WTC11 (cell line): ENCODE measurements around the gene CD40LG. TPM values are rescaled to one million over a fixed set of nuclear protein-coding genes. Genes with fewer than 3 reads are reported as not detected.

Source experiments
- ATAC-seq: fragments of 200-7000 bp; cut with Tn5 transposase; 2 replicates; pipeline ENCODE4 v1.10.0; 2021; ENCODE audit warnings: mild to moderate bottlenecking, moderate library complexity
- CTCF ChIA-PET: fragments of 300-600 bp; sonication (Branson Sonifier 250); formaldehyde crosslinking; loops from one replicate; lab custom pipeline; 2021; ENCODE audit warnings: antibody characterized with exemption; lab: Charles Lee
- POLR2A ChIA-PET: fragments of 350-600 bp; sonication (Branson Sonifier 250); formaldehyde crosslinking; loops from one replicate; lab custom pipeline; 2021; ENCODE audit warnings: antibody characterized with exemption; lab: Charles Lee
- DNase-seq: peaks from one replicate; pipeline ENCODE4 v3.0.0; 2021; ENCODE audit warnings: low spot score
- H3K27ac Mint-ChIP-seq: 2 replicates; pipeline ENCODE4 v1.8.0; 2021; ENCODE audit warnings: mixed read lengths
- H3K27me3 Mint-ChIP-seq: 2 replicates; pipeline ENCODE4 v1.8.0; 2021; ENCODE audit warnings: low read depth, mild to moderate bottlenecking, moderate library complexity, mixed read lengths
- H3K36me3 Mint-ChIP-seq: 2 replicates; pipeline ENCODE4 v1.8.0; 2021; ENCODE audit warnings: mixed read lengths
- H3K4me1 Mint-ChIP-seq: 2 replicates; pipeline ENCODE4 v1.8.0; 2022; ENCODE audit warnings: mixed read lengths
- H3K4me3 Mint-ChIP-seq: 2 replicates; pipeline ENCODE4 v1.8.0; 2021; ENCODE audit warnings: mild to moderate bottlenecking, moderate library complexity, mixed read lengths
- H3K9me3 Mint-ChIP-seq: 2 replicates; pipeline ENCODE4 v1.8.0; 2021; ENCODE audit warnings: mixed read lengths
- ATF2 ChIP-seq: sonication (generic); formaldehyde crosslinking; IDR thresholded peaks from 2 replicates; pipeline ENCODE4 v1.8.1; 2022; ENCODE audit warnings: low read depth, missing genetic modification reagents, borderline replicate concordance
- CBFB ChIP-seq: sonication (generic); formaldehyde crosslinking; IDR thresholded peaks from 2 replicates; pipeline ENCODE4 v1.8.1; 2022; ENCODE audit warnings: mild to moderate bottlenecking, low read depth, missing genetic modification reagents
- CREB1 ChIP-seq: sonication (generic); formaldehyde crosslinking; IDR thresholded peaks from 2 replicates; pipeline ENCODE4 v1.8.0; 2023; ENCODE audit warnings: mild to moderate bottlenecking, missing genetic modification reagents
- CREM ChIP-seq: sonication (generic); formaldehyde crosslinking; IDR thresholded peaks from 2 replicates; pipeline ENCODE4 v1.8.1; 2022; ENCODE audit warnings: mild to moderate bottlenecking, missing genetic modification reagents, moderate library complexity
- ETV6 ChIP-seq: sonication (generic); formaldehyde crosslinking; IDR thresholded peaks from 2 replicates; pipeline ENCODE4 v1.8.1; 2022; ENCODE audit warnings: mild to moderate bottlenecking, missing genetic modification reagents
- FOXK1 ChIP-seq: sonication (generic); formaldehyde crosslinking; IDR thresholded peaks from 2 replicates; pipeline ENCODE4 v1.8.0; 2022; ENCODE audit warnings: mild to moderate bottlenecking, moderate library complexity, missing genetic modification reagents
- FOXP1 ChIP-seq: sonication (generic); formaldehyde crosslinking; IDR thresholded peaks from 2 replicates; pipeline ENCODE4 v1.8.0; 2022; ENCODE audit warnings: missing genetic modification reagents, mild to moderate bottlenecking, moderate library complexity, borderline replicate concordance
- FOXP4 ChIP-seq: sonication (generic); formaldehyde crosslinking; IDR thresholded peaks from 2 replicates; pipeline ENCODE4 v1.8.0; 2022; ENCODE audit warnings: mild to moderate bottlenecking, missing genetic modification reagents
- GRHL2 ChIP-seq: fragments of 250-450 bp; sonication (Bioruptor Pico); IDR thresholded peaks from 2 replicates; pipeline ENCODE4 v1.8.0; 2022; ENCODE audit warnings: mild to moderate bottlenecking, moderate library complexity; ENCODE audit not compliant: insufficient replicate concordance, severe bottlenecking
- JAZF1 ChIP-seq: fragments of 250-450 bp; sonication (Bioruptor Pico); IDR thresholded peaks from 2 replicates; pipeline ENCODE4 v1.9.0; 2021; ENCODE audit warnings: moderate library complexity, mild to moderate bottlenecking, inconsistent platforms
- KAT7 ChIP-seq: sonication (generic); formaldehyde crosslinking; IDR thresholded peaks from 2 replicates; pipeline ENCODE4 v1.8.1; 2023; ENCODE audit warnings: missing genetic modification reagents, mild to moderate bottlenecking, borderline replicate concordance
- MYBL2 ChIP-seq: sonication (generic); formaldehyde crosslinking; IDR thresholded peaks from 2 replicates; pipeline ENCODE4 v1.8.1; 2023; ENCODE audit warnings: mild to moderate bottlenecking, moderate library complexity, missing genetic modification reagents
- NFATC4 ChIP-seq: fragments of 250-450 bp; sonication (Bioruptor Pico); IDR thresholded peaks from 2 replicates; pipeline ENCODE4 v1.9.0; 2021; ENCODE audit warnings: mild to moderate bottlenecking
- NFYB ChIP-seq: sonication (generic); formaldehyde crosslinking; conservative IDR thresholded peaks from 2 replicates; pipeline ENCODE4 v1.8.0; 2022; ENCODE audit warnings: low read depth, missing genetic modification reagents
- OVOL2 ChIP-seq: fragments of 250-450 bp; sonication (Bioruptor Pico); IDR thresholded peaks from 2 replicates; pipeline ENCODE4 v1.9.0; 2021; ENCODE audit warnings: mild to moderate bottlenecking, borderline replicate concordance
- PRRX2 ChIP-seq: fragments of 250-450 bp; sonication (Bioruptor Pico); IDR thresholded peaks from 2 replicates; pipeline ENCODE4 v1.8.0; 2021; ENCODE audit warnings: mild to moderate bottlenecking
- RELA ChIP-seq: sonication (generic); formaldehyde crosslinking; IDR thresholded peaks from 2 replicates; pipeline ENCODE4 v1.8.1; 2022; ENCODE audit warnings: missing genetic modification reagents, mild to moderate bottlenecking, borderline replicate concordance
- SOX15 ChIP-seq: fragments of 250-450 bp; sonication (Bioruptor Pico); IDR thresholded peaks from 2 replicates; pipeline ENCODE4 v1.9.0; 2021; ENCODE audit warnings: mild to moderate bottlenecking
- SP1 ChIP-seq: sonication (generic); formaldehyde crosslinking; conservative IDR thresholded peaks from 2 replicates; pipeline ENCODE4 v1.8.1; 2022; ENCODE audit warnings: missing genetic modification reagents
- ZNF121 ChIP-seq: sonication (generic); formaldehyde crosslinking; IDR thresholded peaks from 2 replicates; pipeline ENCODE4 v1.8.0; 2023; ENCODE audit warnings: missing genetic modification reagents
- ZNF138 ChIP-seq: sonication (generic); formaldehyde crosslinking; conservative IDR thresholded peaks from 2 replicates; pipeline ENCODE4 v1.8.1; 2022; ENCODE audit warnings: mild to moderate bottlenecking, moderate library complexity, missing genetic modification reagents
- ZNF416 ChIP-seq: fragments of 250-450 bp; sonication (Bioruptor Pico); IDR thresholded peaks from 2 replicates; pipeline ENCODE4 v1.9.0; 2021; ENCODE audit warnings: mild to moderate bottlenecking, inconsistent platforms
- ZNF423 ChIP-seq: fragments of 250-450 bp; sonication (Bioruptor Pico); IDR thresholded peaks from 2 replicates; pipeline ENCODE4 v2.1.2; 2022; ENCODE audit warnings: mild to moderate bottlenecking, moderate library complexity
- total RNA-seq: library from RNA; stranded (reverse); gene quantifications from 3 replicates; pipeline ENCODE4 v1.2.3, GENCODE V29; 2021
- TF ChIP-seq, protein P1 (sequence below): sonication (generic); formaldehyde crosslinking; IDR thresholded peaks from 2 replicates; pipeline ENCODE4 v1.8.1; 2023; ENCODE audit warnings: mild to moderate bottlenecking, missing genetic modification reagents
- TF ChIP-seq, protein P2 (sequence below): sonication (generic); formaldehyde crosslinking; IDR thresholded peaks from 2 replicates; pipeline ENCODE4 v1.8.0; 2022; ENCODE audit warnings: mild to moderate bottlenecking, missing genetic modification reagents
- TF ChIP-seq, protein P3 (sequence below): fragments of 250-450 bp; sonication (Bioruptor Pico); conservative IDR thresholded peaks from 2 replicates; pipeline ENCODE4 v1.9.0; 2021; ENCODE audit warnings: mild to moderate bottlenecking

Gene CD40LG
- total RNA-seq, 1 experiment from 2014 or later: not detected

GRCh38 chrX:136620780-136621179 lies 27.2 kb upstream of the CD40LG start (continued):
- no peak for TF ChIP-seq PRRX2
- no peak for TF ChIP-seq MYBL2 (CRISPR knock-in tag)

DNA sequence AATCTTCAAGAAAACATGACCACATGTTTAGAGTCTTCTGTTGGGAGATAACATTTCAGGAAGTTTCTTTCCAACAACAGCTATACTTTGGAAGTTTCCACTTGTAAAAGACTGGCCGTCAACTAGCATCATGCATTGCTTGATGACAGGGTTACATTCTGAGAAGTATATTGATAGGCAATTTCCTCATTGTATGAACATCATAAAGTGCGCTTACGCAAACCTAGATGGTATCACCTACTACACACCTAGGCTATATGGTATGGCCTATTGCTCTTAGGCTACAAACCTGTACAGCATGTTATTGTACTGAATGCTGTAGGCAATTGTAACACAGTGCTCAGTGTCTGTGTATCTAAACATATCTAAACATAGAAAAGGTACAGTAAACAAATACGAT lies 25.4 kb upstream of the CD40LG start:
- CTCF ChIA-PET: no interaction called here
- Mint-ChIP-seq H3K4me1 (no peaks in the 10 kb centered on the region), H3K4me3 (no peak overlapping the region), H3K27me3 (no peaks in the 10 kb centered on the region), H3K9me3 (no peaks in the 10 kb centered on the region), H3K27ac (no peak overlapping the region), H3K36me3 (no peaks in the 10 kb centered on the region)
- POLR2A ChIA-PET: no interaction called here
- DNase-seq (no peak), ATAC-seq (no peak)
- no peak for TF ChIP-seq FOXP1 (CRISPR knock-in tag)
- no peak for TF ChIP-seq ZNF138 (CRISPR knock-in tag)
- TF ChIP-seq CREM: no peak
- TF ChIP-seq ZNF423 (CRISPR knock-in tag): no peak
- no peak for TF ChIP-seq SP1 (CRISPR knock-in tag)
- no peak for TF ChIP-seq OVOL2 (CRISPR knock-in tag)
- TF ChIP-seq ZNF416 (CRISPR knock-in tag): no peak
- no peak for TF ChIP-seq JAZF1 (CRISPR knock-in tag)
- TF ChIP-seq NFATC4 (CRISPR knock-in tag): no peak
- no peak for TF ChIP-seq SOX15
- no peak for TF ChIP-seq GRHL2 (CRISPR knock-in tag)

- Mint-ChIP-seq H3K27ac (no peak overlapping the region), H3K27me3 (no peaks in the 10 kb centered on the region), H3K9me3 (no peaks in the 10 kb centered on the region), H3K4me3 (no peak overlapping the region), H3K36me3 (no peaks in the 10 kb centered on the region), H3K4me1 (no peaks in the 10 kb centered on the region)
- ChIA-PET CTCF (no interaction called here), POLR2A (no interaction called here)
- DNase-seq (no peak), ATAC-seq (no peak)
- TF ChIP-seq ETV6 (CRISPR knock-in tag): no peak
- no peak for TF ChIP-seq RELA (CRISPR knock-in tag)
- no peak for TF ChIP-seq SOX15
- no peak for TF ChIP-seq ZNF423 (CRISPR knock-in tag)
- TF ChIP-seq ATF2 (CRISPR knock-in tag): no peak
- TF ChIP-seq FOXP4: no peak
- no peak for TF ChIP-seq ZNF121 (CRISPR knock-in tag)
- TF ChIP-seq PRRX2: no peak
- TF ChIP-seq KAT7: no peak
Observed at GRCh38 chrX:136623396-136623795, 24.6 kb upstream of the CD40LG start.

- ATAC-seq (no peak), DNase-seq (no peak)
- Mint-ChIP-seq H3K4me3 (no peak overlapping the region), H3K27me3 (no peaks in the 10 kb centered on the region), H3K27ac (no peak overlapping the region), H3K9me3 (no peaks in the 10 kb centered on the region), H3K4me1 (no peaks in the 10 kb centered on the region), H3K36me3 (no peaks in the 10 kb centered on the region)
- ChIA-PET POLR2A (no interaction called here), CTCF (no interaction called here)
- no peak for TF ChIP-seq GRHL2 (CRISPR knock-in tag)
- TF ChIP-seq CBFB (CRISPR knock-in tag): no peak
- TF ChIP-seq, protein P1, sequence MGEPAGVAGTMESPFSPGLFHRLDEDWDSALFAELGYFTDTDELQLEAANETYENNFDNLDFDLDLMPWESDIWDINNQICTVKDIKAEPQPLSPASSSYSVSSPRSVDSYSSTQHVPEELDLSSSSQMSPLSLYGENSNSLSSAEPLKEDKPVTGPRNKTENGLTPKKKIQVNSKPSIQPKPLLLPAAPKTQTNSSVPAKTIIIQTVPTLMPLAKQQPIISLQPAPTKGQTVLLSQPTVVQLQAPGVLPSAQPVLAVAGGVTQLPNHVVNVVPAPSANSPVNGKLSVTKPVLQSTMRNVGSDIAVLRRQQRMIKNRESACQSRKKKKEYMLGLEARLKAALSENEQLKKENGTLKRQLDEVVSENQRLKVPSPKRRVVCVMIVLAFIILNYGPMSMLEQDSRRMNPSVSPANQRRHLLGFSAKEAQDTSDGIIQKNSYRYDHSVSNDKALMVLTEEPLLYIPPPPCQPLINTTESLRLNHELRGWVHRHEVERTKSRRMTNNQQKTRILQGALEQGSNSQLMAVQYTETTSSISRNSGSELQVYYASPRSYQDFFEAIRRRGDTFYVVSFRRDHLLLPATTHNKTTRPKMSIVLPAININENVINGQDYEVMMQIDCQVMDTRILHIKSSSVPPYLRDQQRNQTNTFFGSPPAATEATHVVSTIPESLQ (CRISPR knock-in tag): no peak
- no peak for TF ChIP-seq NFYB (CRISPR knock-in tag)
- no peak for TF ChIP-seq CREM
- no peak for TF ChIP-seq MYBL2 (CRISPR knock-in tag)
- TF ChIP-seq SP1 (CRISPR knock-in tag): no peak
- TF ChIP-seq ZNF423 (CRISPR knock-in tag): no peak
- TF ChIP-seq, protein P2, sequence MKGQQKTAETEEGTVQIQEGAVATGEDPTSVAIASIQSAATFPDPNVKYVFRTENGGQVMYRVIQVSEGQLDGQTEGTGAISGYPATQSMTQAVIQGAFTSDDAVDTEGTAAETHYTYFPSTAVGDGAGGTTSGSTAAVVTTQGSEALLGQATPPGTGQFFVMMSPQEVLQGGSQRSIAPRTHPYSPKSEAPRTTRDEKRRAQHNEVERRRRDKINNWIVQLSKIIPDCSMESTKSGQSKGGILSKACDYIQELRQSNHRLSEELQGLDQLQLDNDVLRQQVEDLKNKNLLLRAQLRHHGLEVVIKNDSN (CRISPR knock-in tag): no peak
- TF ChIP-seq, protein P3, sequence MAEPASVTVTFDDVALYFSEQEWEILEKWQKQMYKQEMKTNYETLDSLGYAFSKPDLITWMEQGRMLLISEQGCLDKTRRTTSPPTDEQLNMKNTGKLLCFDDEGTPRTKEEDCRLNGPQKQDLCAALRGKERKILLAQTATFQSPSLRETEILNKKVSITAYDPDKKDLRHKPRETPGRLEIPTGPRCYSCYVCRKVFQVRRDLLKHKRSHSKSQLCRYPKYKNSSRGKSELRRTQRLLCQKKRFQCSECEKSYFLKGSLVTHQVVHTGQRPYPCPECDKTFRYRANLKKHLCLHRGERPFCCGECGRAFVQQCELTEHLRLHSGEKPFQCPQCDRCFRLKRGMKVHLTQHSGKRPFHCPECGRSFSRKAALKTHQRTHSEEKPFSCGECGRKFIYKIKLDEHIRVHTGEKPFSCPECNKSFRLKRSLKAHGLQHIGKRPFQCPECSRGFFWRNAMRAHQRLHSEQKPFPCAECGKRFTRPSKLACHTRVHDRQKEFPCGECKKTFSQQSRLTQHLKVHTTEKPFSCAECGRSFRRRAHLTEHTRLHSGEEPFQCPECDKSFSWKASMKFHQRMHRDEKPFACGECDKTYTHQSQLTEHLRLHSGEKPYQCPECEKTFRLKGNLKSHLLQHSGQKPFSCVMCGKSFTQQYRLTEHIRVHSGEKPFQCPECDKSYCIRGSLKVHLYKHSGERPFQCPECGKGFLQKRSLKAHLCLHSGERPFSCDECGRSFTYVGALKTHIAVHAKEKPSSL (CRISPR knock-in tag): no peak
- no peak for TF ChIP-seq FOXK1 (CRISPR knock-in tag)
- TF ChIP-seq CREB1 (CRISPR knock-in tag): no peak
Observed at GRCh38 chrX:136625246-136625645, 22.7 kb upstream of the CD40LG start.
